IMR-90 (cell line): ENCODE data around the gene CEP20. TPM values are rescaled to one million over a fixed set of nuclear protein-coding genes. Genes with fewer than 3 reads are reported as not detected.

Source experiments
- ATAC-seq: fragments of 200-7000 bp; cut with Tn5 transposase; 2 replicates; pipeline ENCODE4 v1.9.1; 2020; ENCODE audit warnings: low read depth, mild to moderate bottlenecking, moderate library complexity
- BruUV-seq: library from RNA; stranded (reverse); fragments of 400-500 nt; replicated peaks from 2 replicates; lab custom pipeline; 2021; lab: Mats Ljungman, UMichigan
- CTCF ChIA-PET: fragments of 300-600 bp; formaldehyde crosslinking; extraction: SDS; loops from one replicate; lab custom pipeline; 2021; ENCODE audit warnings: antibody characterized with exemption; lab: Yijun Ruan, JAX
- POLR2A ChIA-PET: fragments of 300-600 bp; sonication (Branson Sonifier 250); formaldehyde crosslinking; loops from one replicate; lab custom pipeline; 2022; ENCODE audit warnings: antibody characterized with exemption; ENCODE audit not compliant: unreplicated experiment; lab: Charles Lee
- DNase-seq: peaks from one replicate; pipeline ENCODE4 v3.0.0; 2013
- H2AFZ ChIP-seq: replicated peaks from 2 replicates; pipeline ENCODE3; 2013; ENCODE audit warnings: low read length, mild to moderate bottlenecking; ENCODE audit not compliant: poor library complexity
- H2AK5ac ChIP-seq: 2 replicates; pipeline ENCODE4 v1.6.1; 2013; ENCODE audit warnings: low read depth, low read length, inconsistent platforms
- H2AK9ac ChIP-seq: replicated peaks from 2 replicates; pipeline ENCODE3; 2013; ENCODE audit warnings: mild to moderate bottlenecking, low read depth, low read length, moderate library complexity; ENCODE audit not compliant: poor library complexity
- H2BK120ac ChIP-seq: 2 replicates; pipeline ENCODE4 v1.6.1; 2013; ENCODE audit warnings: low read depth, low read length, inconsistent platforms
- H2BK15ac ChIP-seq: 3 replicates; pipeline ENCODE4 v1.6.1; 2013; ENCODE audit warnings: low read depth, low read length, inconsistent platforms
- H2BK20ac ChIP-seq: 2 replicates; pipeline ENCODE4 v1.6.1; 2013; ENCODE audit warnings: low read depth, mild to moderate bottlenecking, inconsistent platforms, low read length, moderate library complexity
- H2BK5ac ChIP-seq: 2 replicates; pipeline ENCODE4 v1.6.1; 2013; ENCODE audit warnings: mild to moderate bottlenecking, low read depth, low read length, inconsistent platforms; ENCODE audit not compliant: poor library complexity, severe bottlenecking
- H3K14ac ChIP-seq: replicated peaks from 2 replicates; pipeline ENCODE4 v1.6.1; 2013; ENCODE audit warnings: low read depth, low read length, inconsistent platforms
- H3K18ac ChIP-seq: 2 replicates; pipeline ENCODE4 v1.6.1; 2013; ENCODE audit warnings: low read depth, low read length, control low read depth
- H3K23ac ChIP-seq: 2 replicates; pipeline ENCODE4 v1.6.1; 2013; ENCODE audit warnings: low read depth, low read length, inconsistent platforms
- H3K27ac ChIP-seq: 2 replicates; pipeline ENCODE4 v1.5.1; 2013; ENCODE audit warnings: mild to moderate bottlenecking, control low read depth, low read length; ENCODE audit not compliant: insufficient read depth
- H3K27me3 ChIP-seq: 2 replicates; pipeline ENCODE4 v1.6.1; 2013; ENCODE audit warnings: low read length; ENCODE audit not compliant: control insufficient read depth, insufficient read depth
- H3K36me3 ChIP-seq: 2 replicates; pipeline ENCODE4 v1.6.1; 2013; ENCODE audit warnings: low read length, mixed read lengths; ENCODE audit not compliant: control insufficient read depth, insufficient read depth
- H3K4ac ChIP-seq: 2 replicates; pipeline ENCODE4 v1.6.1; 2013; ENCODE audit warnings: low read depth, low read length, inconsistent platforms
- H3K4me1 ChIP-seq: 2 replicates; pipeline ENCODE4 v1.6.1; 2013; ENCODE audit warnings: low read length, mixed read lengths; ENCODE audit not compliant: control insufficient read depth, insufficient read depth
- H3K4me2 ChIP-seq: 2 replicates; pipeline ENCODE4 v1.6.1; 2013; ENCODE audit warnings: low read depth, mild to moderate bottlenecking, control low read depth, low read length, moderate library complexity
- H3K4me3 ChIP-seq: 2 replicates; pipeline ENCODE4 v1.5.1; 2013; ENCODE audit warnings: low read depth, mild to moderate bottlenecking, control low read depth, low read length, moderate library complexity; ENCODE audit not compliant: insufficient read depth
- H3K56ac ChIP-seq: 2 replicates; pipeline ENCODE4 v1.6.1; 2013; ENCODE audit warnings: low read length, inconsistent platforms; ENCODE audit not compliant: insufficient read depth; ENCODE audit errors: extremely low read depth
- H3K79me1 ChIP-seq, 2 experiments: 2 replicates each; pipeline ENCODE4 v1.6.1; 2013; ENCODE audit warnings: low read length in 2 of 2, inconsistent platforms in 1 of 2, low read depth in 1 of 2
- H3K9ac ChIP-seq: 2 replicates; pipeline ENCODE4 v1.6.1; 2013; ENCODE audit warnings: low read depth, low read length, control low read depth
- H3K9me1 ChIP-seq: 2 replicates; pipeline ENCODE4 v1.6.1; 2013; ENCODE audit warnings: low read length, inconsistent platforms; ENCODE audit not compliant: insufficient read depth
- H3K9me3 ChIP-seq: 2 replicates; pipeline ENCODE4 v1.6.1; 2013; ENCODE audit warnings: low read length; ENCODE audit not compliant: control insufficient read depth, insufficient read depth
- H4K20me1 ChIP-seq: 2 replicates; pipeline ENCODE4 v1.6.1; 2013; ENCODE audit warnings: low read length, inconsistent platforms; ENCODE audit not compliant: insufficient read depth
- H4K5ac ChIP-seq: 2 replicates; pipeline ENCODE4 v1.6.1; 2013; ENCODE audit warnings: mild to moderate bottlenecking, low read depth, low read length, control low read depth
- H4K8ac ChIP-seq, 2 experiments: 2 replicates each; pipeline ENCODE4 v1.6.1; 2013; ENCODE audit warnings: low read depth in 2 of 2, low read length in 2 of 2, control low read depth in 1 of 2, inconsistent platforms in 1 of 2
- H4K91ac ChIP-seq: 2 replicates; pipeline ENCODE4 v1.6.1; 2013; ENCODE audit warnings: low read depth, low read length, inconsistent platforms; ENCODE audit not compliant: insufficient read depth
- BHLHE40 ChIP-seq: fragments of 150-350 bp; IDR thresholded peaks from 2 replicates; pipeline ENCODE4 v1.6.1; 2016; ENCODE audit warnings: mild to moderate bottlenecking, low read depth, low read length
- CEBPB ChIP-seq: IDR thresholded peaks from 2 replicates; pipeline ENCODE4 v1.6.1; 2012; ENCODE audit warnings: low read depth, low read length, improper control_type of control experiment
- CHD1 ChIP-seq: IDR thresholded peaks from 2 replicates; pipeline ENCODE4 v1.6.1; 2012; ENCODE audit warnings: low read depth, low read length, improper control_type of control experiment
- FOS ChIP-seq: fragments of 150-350 bp; IDR thresholded peaks from 2 replicates; pipeline ENCODE4 v1.6.1; 2016; ENCODE audit warnings: low read depth, low read length
- MXI1 ChIP-seq: IDR thresholded peaks from 2 replicates; pipeline ENCODE4 v1.6.1; 2012; ENCODE audit warnings: low read depth, mild to moderate bottlenecking, low read length, moderate library complexity, borderline replicate concordance
- NFE2L2 ChIP-seq: fragments of 150-350 bp; IDR thresholded peaks from 2 replicates; pipeline ENCODE4 v1.6.1; 2016; ENCODE audit warnings: low read depth, mild to moderate bottlenecking, low read length
- POLR2A ChIP-seq: IDR thresholded peaks from 2 replicates; pipeline ENCODE4 v1.6.1; 2012; ENCODE audit warnings: mild to moderate bottlenecking, low read depth, low read length
- RAD21 ChIP-seq: IDR thresholded peaks from 2 replicates; pipeline ENCODE4 v1.6.1; 2012; ENCODE audit warnings: low read length, improper control_type of control experiment
- RCOR1 ChIP-seq: IDR thresholded peaks from 2 replicates; pipeline ENCODE4 v1.6.1; 2012; ENCODE audit warnings: mild to moderate bottlenecking, low read length, improper control_type of control experiment; ENCODE audit not compliant: insufficient replicate concordance
- RFX5 ChIP-seq: IDR thresholded peaks from 2 replicates; pipeline ENCODE4 v1.8.0; 2012; ENCODE audit warnings: low read depth, mild to moderate bottlenecking, low read length, moderate library complexity
- SMC3 ChIP-seq: fragments of 150-350 bp; IDR thresholded peaks from 2 replicates; pipeline ENCODE4 v1.6.1; 2016; ENCODE audit warnings: low read depth, mild to moderate bottlenecking, antibody characterized with exemption, low read length, moderate library complexity
- WGBS, 2 experiments: methylation state at CpG; one replicate each; pipeline versions ENCODE4 v1.1.5 to v1.1.7; 2013; ENCODE audit warnings: missing lambda C conversion rate in 2 of 2; ENCODE audit not compliant: insufficient read length in 1 of 2; ENCODE audit errors: extremely low coverage in 2 of 2; 5-methylcytosine and 5-hydroxymethylcytosine counted together
- dilution Hi-C: fragments of 300-500 bp; cut with HindIII; formaldehyde crosslinking; loops from one replicate; pipeline ENCODE4 v1.14.3; 2018; ENCODE audit warnings: low sequenced_read_pairs; ENCODE audit not compliant: unreplicated experiment
- in situ Hi-C: fragments of 300-500 bp; cut with MboI; formaldehyde crosslinking; loops from 3 replicates; pipeline ENCODE4 v1.14.3; 2019; ENCODE audit warnings: low sequenced_read_pairs, inconsistent platforms, mixed read lengths
- intact Hi-C: fragments of 100-400 bp; cut with micrococcal nuclease; formaldehyde crosslinking; loops from 2 replicates; pipeline ENCODE4 v1.10.0; 2022
- polyA plus RNA-seq, 3 experiments: library from polyadenylated mRNA; depleted of rRNA; stranded (reverse); fragments of >200 nt; gene quantifications; 2 replicates each; pipeline ENCODE4 v1.2.3, GENCODE V29; 2012; ENCODE audit warnings: low replicate concordance in 1 of 3
- total RNA-seq: library from RNA; depleted of rRNA; stranded (reverse); fragments of >200 nt; gene quantifications from 2 replicates; pipeline ENCODE4 v1.2.3, GENCODE V29; 2012
- TF ChIP-seq, protein P1 (sequence below): fragments of 150-350 bp; IDR thresholded peaks from 2 replicates; pipeline ENCODE4 v1.6.1; 2016; ENCODE audit warnings: low read depth, mild to moderate bottlenecking, low read length, moderate library complexity, borderline replicate concordance
- TF ChIP-seq, protein P2 (sequence below): fragments of 150-350 bp; IDR thresholded peaks from 2 replicates; pipeline ENCODE4 v1.6.1; 2017; ENCODE audit warnings: mild to moderate bottlenecking, antibody characterized with exemption, low read length, low read depth

Gene CEP20
- total and polyA plus RNA-seq, 2 of the 4 experiments (the other 2 are of a cell fraction), result 28.8 to 40.1 TPM

DNA sequence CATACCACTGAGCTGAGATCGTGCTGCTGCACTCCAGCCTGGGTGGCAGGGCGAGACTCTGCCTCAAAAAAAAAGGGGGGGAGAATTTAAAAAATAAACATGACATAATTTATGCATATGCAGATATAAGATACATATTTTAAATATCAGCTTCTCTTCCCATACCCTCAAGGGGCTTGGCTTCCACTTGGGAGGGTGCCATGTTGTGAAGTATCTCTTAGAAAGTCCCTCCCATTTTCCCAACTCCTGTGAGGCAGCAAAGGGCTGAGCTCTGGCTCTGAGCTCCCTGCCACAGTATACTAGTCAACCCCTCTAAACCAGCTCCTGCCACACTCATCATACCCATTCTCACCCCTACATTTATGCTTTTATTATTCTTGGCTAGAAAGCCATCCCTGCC lies 71.0 kb downstream of the CEP20 start:
- Histone ChIP-seq H3K36me3 (no peaks in the 10 kb centered on the region), H3K9me1 (no peaks in the 10 kb centered on the region), H4K91ac (no peak overlapping the region), H2BK15ac (no peak overlapping the region), H3K27ac (no peak overlapping the region), H3K56ac (no peak overlapping the region), H3K18ac (no peak overlapping the region), H4K8ac (no peak overlapping the region), H2AK5ac (no peak overlapping the region), H4K5ac (no peak overlapping the region), H2BK20ac (no peak overlapping the region), H3K4me1 (no peaks in the 10 kb centered on the region), H3K9me3 (no peaks in the 10 kb centered on the region; the same call in 1 of the 2 replicates), H2AFZ (no peak overlapping the region), H4K20me1 (no peaks in the 10 kb centered on the region), H2BK120ac (no peak overlapping the region), H3K4me3 (no peak overlapping the region), H3K79me1 (no peaks in the 10 kb centered on the region), H3K23ac (no peak overlapping the region), H3K9ac (no peak overlapping the region), H3K4me2 (no peak overlapping the region), H3K14ac (no peak overlapping the region), H3K4ac (no peak overlapping the region), H2BK5ac (no peak overlapping the region), H3K27me3 (peaks cover 7% of the 10 kb centered on the region; the same call in 1 of the 2 replicates), H2AK9ac (no peak overlapping the region)
- DNase-seq (no peak), ATAC-seq (no peak)
- in situ Hi-C loops, result no loop called here
- intact Hi-C loops, result no loop called here
- no TSS peak for BruUV-seq
- ChIA-PET POLR2A (no interaction called here), CTCF (no interaction called here)
- WGBS, 2 experiments, result no CpG with 5 or more reads among the region's 2 CpGs
- dilution Hi-C loops, result no loop called here
- TF ChIP-seq MXI1 (no peak), NFE2L2 (no peak), RAD21 (no peak), CHD1 (no peak), FOS (no peak), POLR2A (no peak), SMC3 (no peak), RFX5 (no peak), CEBPB (no peak), RCOR1 (no peak), BHLHE40 (no peak)
- TF ChIP-seq, protein P1, sequence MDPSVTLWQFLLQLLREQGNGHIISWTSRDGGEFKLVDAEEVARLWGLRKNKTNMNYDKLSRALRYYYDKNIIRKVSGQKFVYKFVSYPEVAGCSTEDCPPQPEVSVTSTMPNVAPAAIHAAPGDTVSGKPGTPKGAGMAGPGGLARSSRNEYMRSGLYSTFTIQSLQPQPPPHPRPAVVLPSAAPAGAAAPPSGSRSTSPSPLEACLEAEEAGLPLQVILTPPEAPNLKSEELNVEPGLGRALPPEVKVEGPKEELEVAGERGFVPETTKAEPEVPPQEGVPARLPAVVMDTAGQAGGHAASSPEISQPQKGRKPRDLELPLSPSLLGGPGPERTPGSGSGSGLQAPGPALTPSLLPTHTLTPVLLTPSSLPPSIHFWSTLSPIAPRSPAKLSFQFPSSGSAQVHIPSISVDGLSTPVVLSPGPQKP, result no peak
- TF ChIP-seq, protein P2, sequence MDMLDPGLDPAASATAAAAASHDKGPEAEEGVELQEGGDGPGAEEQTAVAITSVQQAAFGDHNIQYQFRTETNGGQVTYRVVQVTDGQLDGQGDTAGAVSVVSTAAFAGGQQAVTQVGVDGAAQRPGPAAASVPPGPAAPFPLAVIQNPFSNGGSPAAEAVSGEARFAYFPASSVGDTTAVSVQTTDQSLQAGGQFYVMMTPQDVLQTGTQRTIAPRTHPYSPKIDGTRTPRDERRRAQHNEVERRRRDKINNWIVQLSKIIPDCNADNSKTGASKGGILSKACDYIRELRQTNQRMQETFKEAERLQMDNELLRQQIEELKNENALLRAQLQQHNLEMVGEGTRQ, result no peak
